ENCODE results near the gene TIPARP.

TIPARP gene, protein sequence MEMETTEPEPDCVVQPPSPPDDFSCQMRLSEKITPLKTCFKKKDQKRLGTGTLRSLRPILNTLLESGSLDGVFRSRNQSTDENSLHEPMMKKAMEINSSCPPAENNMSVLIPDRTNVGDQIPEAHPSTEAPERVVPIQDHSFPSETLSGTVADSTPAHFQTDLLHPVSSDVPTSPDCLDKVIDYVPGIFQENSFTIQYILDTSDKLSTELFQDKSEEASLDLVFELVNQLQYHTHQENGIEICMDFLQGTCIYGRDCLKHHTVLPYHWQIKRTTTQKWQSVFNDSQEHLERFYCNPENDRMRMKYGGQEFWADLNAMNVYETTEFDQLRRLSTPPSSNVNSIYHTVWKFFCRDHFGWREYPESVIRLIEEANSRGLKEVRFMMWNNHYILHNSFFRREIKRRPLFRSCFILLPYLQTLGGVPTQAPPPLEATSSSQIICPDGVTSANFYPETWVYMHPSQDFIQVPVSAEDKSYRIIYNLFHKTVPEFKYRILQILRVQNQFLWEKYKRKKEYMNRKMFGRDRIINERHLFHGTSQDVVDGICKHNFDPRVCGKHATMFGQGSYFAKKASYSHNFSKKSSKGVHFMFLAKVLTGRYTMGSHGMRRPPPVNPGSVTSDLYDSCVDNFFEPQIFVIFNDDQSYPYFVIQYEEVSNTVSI

DNA sequence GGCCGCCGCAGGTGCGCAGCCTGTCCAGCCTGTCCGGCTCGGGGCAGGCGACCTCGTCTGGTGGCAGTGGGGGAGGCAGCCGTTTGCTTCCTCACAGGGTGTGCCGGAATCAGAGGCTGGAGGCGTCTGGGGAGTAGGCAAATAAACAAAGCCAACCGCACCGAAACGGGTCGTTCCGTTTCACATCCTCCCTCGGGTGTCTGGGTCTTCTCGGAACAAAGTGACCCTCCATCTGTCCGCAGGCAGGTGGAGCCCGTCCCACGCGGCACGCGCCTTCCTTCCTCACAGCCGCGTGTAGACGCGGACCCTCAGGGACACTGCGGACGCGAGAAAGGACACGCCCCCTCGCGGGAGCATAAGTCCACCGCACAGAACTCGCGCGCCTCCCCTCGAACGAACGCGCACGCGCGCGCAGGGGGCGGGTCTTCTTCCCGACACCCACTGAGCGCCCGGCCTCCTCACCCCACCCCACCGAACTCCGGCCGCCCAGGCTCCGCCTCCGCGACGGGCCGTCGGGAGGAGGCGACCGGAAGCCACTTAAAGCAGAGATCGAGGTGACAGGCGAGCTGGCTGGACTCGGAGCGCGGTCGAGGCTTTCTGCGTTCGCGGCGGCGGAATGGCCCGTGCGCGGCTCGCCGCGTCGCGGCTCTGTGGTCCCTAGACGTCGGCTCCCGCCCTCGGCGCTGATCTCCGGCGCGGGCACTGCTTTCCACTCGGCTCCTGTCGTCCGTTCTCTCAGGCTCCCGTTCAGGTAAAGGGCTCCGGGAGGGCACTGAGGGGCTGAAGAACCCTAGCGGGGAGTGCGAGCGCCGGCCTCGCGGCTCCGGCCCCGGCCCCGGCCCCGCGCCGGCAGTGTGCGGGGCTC lies at the start of gene TIPARP:
TSS of gene TIPARP (plus strand) at position 545 of the 865 bp plus-strand sequence. CDS start 3,108 bp downstream, outside the sequence.
- DNase-seq (ENCODE audit: low read depth) = peak; percentile 99

DNA sequence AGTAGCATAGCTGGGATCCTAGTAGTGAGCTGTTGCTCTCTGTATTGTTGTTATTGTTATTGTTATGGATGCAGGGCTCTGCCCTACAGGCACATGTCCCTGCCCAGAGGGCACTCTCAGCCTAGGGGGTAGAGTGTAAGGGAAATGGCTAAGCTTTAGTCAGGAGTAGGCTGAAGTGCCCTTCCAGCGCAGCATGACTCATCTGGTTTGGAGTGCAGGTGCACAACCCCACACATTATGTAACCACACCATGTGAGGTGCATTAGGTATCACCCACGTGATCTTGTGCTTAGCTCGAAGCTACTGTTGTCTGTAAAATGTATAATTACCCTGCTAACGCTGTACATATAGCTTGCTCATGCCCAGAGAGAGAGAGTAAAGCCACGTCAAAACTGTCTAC lies 48.3 kb upstream of the TIPARP start:
- no peak for DNase-seq (ENCODE audit: low read depth)

GRCh38 chr3:156627946-156628569 lies 46.3 kb upstream of the TIPARP start:
- DNase-seq (ENCODE audit: low read depth) = no peak

- DNase-seq (ENCODE audit: low read depth) = no peak
Measured at GRCh38 chr3:156628836-156629618, 45.4 kb upstream of the TIPARP start.

GRCh38 chr3:156630081-156630772 lies 44.2 kb upstream of the TIPARP start:
- peak; percentile 24 for DNase-seq (ENCODE audit: low read depth)

DNA sequence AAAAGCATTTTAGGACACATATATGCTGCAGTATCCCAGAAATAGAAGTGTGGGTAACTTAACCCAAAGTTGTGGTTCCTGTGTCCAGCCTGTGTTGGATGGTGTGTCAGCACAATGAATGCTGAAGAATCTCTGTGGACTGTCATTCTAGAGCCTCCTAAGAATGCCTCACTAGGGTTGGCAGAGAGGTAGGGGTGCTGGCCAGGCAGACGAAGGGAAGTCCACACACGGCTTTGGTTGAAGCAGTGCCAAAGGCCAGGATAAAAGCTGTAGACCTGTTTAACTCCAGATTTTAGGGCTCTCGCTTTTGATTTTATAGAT lies 43.7 kb upstream of the TIPARP start:
- DNase-seq (ENCODE audit: low read depth) = peak; percentile 23

GRCh38 chr3:156631323-156631722 lies 43.1 kb upstream of the TIPARP start:
- no peak for DNase-seq (ENCODE audit: low read depth)

- no peak for DNase-seq (ENCODE audit: low read depth)
Measured at GRCh38 chr3:156632601-156633000, 41.8 kb upstream of the TIPARP start.

- peak; percentile 82 for DNase-seq (ENCODE audit: low read depth)
Measured at GRCh38 chr3:156633335-156633734, 41.1 kb upstream of the TIPARP start.

DNA sequence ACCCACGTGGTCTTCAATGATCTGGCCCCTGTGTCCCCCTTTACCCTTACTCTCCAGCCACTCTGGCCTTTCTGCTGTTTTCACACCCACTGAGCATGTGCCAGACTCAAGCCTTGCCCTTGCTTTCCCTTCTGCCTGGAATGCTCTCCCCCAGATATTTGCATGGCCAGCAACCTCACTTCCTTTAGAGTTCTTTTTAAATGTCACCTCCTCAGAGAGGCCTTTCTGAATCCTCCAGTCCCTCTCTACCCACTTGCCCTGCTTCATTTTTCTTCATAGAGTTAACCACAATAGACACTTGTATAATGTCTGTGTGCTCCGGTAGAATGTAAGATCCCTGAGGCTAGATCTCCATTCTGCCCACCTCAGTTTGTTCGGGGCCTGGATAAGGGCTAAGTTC lies 39.4 kb upstream of the TIPARP start:
- no peak for DNase-seq (ENCODE audit: low read depth)

DNA sequence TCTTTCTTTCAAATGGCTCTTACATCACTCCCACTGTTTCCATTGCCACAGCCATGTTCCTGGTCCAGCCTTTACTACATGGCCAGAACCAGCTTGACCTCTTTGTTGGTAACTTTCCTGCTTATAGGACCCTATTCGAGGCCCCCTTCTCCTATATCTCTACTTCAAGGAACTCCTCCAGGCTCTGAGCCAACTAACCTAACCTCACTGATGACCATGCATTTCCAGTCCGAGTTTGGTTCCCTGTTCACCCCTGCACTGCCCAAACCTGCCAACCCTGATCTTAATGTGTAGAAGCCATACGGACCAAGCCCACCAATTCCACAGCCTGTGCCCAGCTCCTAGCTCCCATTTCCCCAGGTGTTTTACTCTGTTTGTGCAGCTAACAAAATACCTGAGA lies 38.4 kb upstream of the TIPARP start:
- DNase-seq (ENCODE audit: low read depth) = no peak

DNA sequence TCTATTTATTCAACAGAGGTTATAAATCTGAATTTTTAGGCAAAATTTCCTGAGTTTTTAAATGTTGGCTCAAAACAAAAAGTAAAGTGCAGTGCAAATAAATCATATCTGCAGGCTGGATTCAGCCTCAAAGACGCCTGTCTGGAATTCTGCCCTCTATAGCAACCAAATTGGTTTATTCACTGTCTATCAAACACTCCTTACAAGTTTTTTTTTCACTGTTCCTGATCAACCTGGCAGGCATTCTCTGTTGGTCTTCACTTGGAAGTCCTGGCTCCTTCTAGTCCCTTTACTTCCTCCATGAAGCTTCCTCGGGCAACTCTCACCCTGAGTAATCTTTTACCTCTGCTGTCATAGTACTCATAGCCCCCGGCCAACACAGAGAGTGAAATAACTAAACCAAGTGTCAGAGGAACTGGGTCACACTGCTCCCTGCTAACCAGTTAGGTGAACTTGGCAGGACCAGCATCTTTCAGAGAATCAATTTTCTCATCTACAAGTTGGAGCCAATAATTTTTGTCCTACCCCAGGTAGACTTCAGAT lies 36.8 kb upstream of the TIPARP start:
- no peak for DNase-seq (ENCODE audit: low read depth)

GRCh38 chr3:156638271-156638670 lies 36.1 kb upstream of the TIPARP start:
- DNase-seq (ENCODE audit: low read depth) = no peak

DNA sequence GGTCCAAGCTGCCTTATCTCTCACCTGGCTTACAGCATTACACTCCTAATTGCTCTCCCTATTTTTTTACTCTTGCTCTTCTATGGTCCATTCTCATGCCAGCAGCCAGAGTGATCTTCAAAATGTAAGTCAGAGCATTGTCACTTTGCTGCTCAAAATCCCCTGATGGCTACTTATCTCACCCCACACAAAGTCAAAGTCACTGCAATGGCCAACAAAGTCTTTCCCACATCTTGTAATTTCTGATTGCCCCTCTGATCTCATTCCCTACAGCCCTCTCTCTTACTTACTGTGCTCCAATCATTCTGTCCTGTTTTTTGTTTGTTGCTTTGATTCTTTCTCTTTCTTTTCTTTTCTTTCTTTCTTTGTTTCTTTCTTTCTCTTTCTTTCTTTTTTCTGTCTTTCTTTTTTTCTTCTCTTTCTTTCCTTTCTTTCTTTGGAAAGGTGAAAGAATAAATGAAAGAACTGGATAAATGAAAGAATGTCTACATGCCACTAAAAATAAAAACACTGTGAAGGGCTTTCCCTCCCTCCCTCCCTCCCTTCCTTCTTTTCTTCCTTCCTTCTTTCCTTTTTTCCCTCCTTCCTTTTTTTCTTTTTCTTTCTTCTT lies 34.9 kb upstream of the TIPARP start:
- DNase-seq (ENCODE audit: low read depth) = no peak

- DNase-seq (ENCODE audit: low read depth) = no peak
Measured at GRCh38 chr3:156641618-156641975, 32.8 kb upstream of the TIPARP start.

- DNase-seq (ENCODE audit: low read depth) = peak; percentile 70
Measured at GRCh38 chr3:156642750-156643728, 31.4 kb upstream of the TIPARP start.

DNA sequence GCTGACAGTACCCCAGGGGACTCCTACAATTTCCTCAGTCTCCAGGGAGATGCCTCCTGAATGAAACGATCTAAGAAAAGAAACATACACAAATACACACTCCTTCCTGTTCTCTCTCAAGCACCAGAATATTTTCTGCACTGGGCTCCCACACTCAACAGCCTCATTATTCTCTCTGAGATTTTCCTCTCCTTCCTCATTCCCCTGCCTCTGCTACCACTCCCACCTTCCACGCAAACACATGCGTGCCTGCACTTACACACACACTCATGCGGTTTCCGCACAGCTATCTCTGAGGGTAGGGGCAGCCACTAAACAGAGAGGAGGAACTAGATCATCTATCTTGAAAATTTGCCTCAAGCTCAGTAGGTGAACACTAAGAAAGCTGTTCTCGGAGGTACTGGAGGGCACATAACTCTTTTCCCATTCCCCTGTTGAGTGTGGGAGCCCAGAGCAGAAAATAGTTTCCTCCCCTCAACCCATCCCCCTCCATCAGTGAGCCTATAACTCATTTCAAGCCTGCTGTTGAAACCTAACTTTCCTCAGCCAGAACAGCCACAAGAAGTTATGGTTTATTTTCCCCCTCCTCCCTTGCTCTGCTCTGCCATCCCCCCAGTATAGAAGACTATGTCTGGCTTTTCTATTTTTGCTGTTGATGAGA lies 30.5 kb upstream of the TIPARP start:
- DNase-seq (ENCODE audit: low read depth) = no peak

DNA sequence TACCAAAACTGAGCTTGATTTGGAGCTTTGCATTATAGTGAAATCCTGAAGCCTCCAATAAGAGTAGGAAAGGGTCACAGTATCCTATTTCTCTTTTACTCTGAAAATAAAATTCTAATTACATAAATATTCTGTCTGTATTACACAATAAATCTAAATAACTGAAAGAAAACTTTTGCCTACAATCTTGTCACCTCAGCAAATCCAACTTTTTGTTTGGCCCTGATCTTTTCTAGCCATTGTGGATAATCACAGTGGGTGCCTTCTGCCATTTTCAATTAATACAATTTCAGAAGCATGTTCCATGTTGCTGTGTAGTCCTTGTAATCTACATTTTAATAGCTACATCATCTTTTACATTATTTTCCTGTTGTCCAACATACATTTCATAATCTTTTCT lies 29.4 kb upstream of the TIPARP start:
- DNase-seq (ENCODE audit: low read depth) = no peak
